ENCODE results near the gene LUC7L. TPM values are rescaled to one million over a fixed set of nuclear protein-coding genes. Genes with fewer than 3 reads are reported as not detected.
A peak's percentile ranks its signal among the peaks of the same experiment; 100 is the strongest.
"Not testable (repeated sequence)": the region's sequence is repeated elsewhere in the genome, so short reads cannot be mapped to it uniquely, and the experiment has no call there.

The LUC7L gene
- polyA plus RNA-seq, 1 donor (not counting 4 experiments of a cell fraction or from before 2014, with no cell fraction given): 31.0 TPM

GRCh38 chr16:173928-174769, 55.1 kb downstream of the LUC7L start:
- H3K9me3 ChIP-seq (ENCODE audit: control insufficient read depth, low read depth, low read length); H2AFZ ChIP-seq (ENCODE audit: control insufficient read depth, low read length); DNase-seq (ENCODE audit: low read depth, low spot score); H3K79me2 ChIP-seq (ENCODE audit: control insufficient read depth, insufficient read depth, low read length); H3K9ac ChIP-seq (ENCODE audit: control insufficient read depth, extremely low read depth, insufficient read depth, low read length); H3K4me1 ChIP-seq (ENCODE audit: control insufficient read depth, extremely low read depth, insufficient read depth, low read length); H3K4me2 ChIP-seq (ENCODE audit: control insufficient read depth, extremely low read depth, insufficient read depth, low read depth, low read length); H3K9me1 ChIP-seq (ENCODE audit: control insufficient read depth, extremely low read depth, insufficient read depth, low read length); H3K36me3 ChIP-seq (ENCODE audit: control insufficient read depth in 2 of 2, extremely low read depth in 1 of 2, insufficient read depth in 2 of 2, low read length in 2 of 2); H4K20me1 ChIP-seq (ENCODE audit: control insufficient read depth, extremely low read depth, insufficient read depth, low read length); H3K4me3 ChIP-seq (ENCODE audit: control insufficient read depth in 2 of 3, extremely low read depth in 1 of 3, insufficient read depth in 2 of 3, low read depth in 1 of 3, low read length in 3 of 3); H3K27ac ChIP-seq (ENCODE audit: control insufficient read depth, insufficient read depth, low read length); dilution Hi-C loops (cut with MboI; ENCODE audit: extremely low pct_ligation_motif_present, low sequenced_read_pairs); FAIRE-seq: not testable (repeated sequence)
- peak; percentile 45 for TF ChIP-seq EZH2 (IDR thresholded peaks at IDR 0.05; ENCODE audit: low read length)
- peaks cover 48% of the 10 kb centered on the region for H3K27me3 ChIP-seq (ENCODE audit: control insufficient read depth, extremely low read depth, insufficient read depth, low read length)

- H3K79me2 ChIP-seq (ENCODE audit: control insufficient read depth, insufficient read depth, low read length); H2AFZ ChIP-seq (ENCODE audit: control insufficient read depth, low read length); H3K4me1 ChIP-seq (ENCODE audit: control insufficient read depth, extremely low read depth, insufficient read depth, low read length); DNase-seq (ENCODE audit: low read depth, low spot score); H4K20me1 ChIP-seq (ENCODE audit: control insufficient read depth, extremely low read depth, insufficient read depth, low read length); H3K4me3 ChIP-seq (ENCODE audit: control insufficient read depth in 2 of 3, extremely low read depth in 1 of 3, insufficient read depth in 2 of 3, low read depth in 1 of 3, low read length in 3 of 3); H3K9me3 ChIP-seq (ENCODE audit: control insufficient read depth, low read depth, low read length); H3K36me3 ChIP-seq (ENCODE audit: control insufficient read depth in 2 of 2, extremely low read depth in 1 of 2, insufficient read depth in 2 of 2, low read length in 2 of 2); H3K27ac ChIP-seq (ENCODE audit: control insufficient read depth, insufficient read depth, low read length); H3K9me1 ChIP-seq (ENCODE audit: control insufficient read depth, extremely low read depth, insufficient read depth, low read length); dilution Hi-C loops (cut with MboI; ENCODE audit: extremely low pct_ligation_motif_present, low sequenced_read_pairs); H3K9ac ChIP-seq (ENCODE audit: control insufficient read depth, extremely low read depth, insufficient read depth, low read length); H3K4me2 ChIP-seq (ENCODE audit: control insufficient read depth, extremely low read depth, insufficient read depth, low read depth, low read length); FAIRE-seq: not testable (repeated sequence)
- peaks cover 49% of the 10 kb centered on the region for H3K27me3 ChIP-seq (ENCODE audit: control insufficient read depth, extremely low read depth, insufficient read depth, low read length)
These were observed 55.9 kb downstream of the LUC7L start for GRCh38 chr16:173211-173854.

DNA sequence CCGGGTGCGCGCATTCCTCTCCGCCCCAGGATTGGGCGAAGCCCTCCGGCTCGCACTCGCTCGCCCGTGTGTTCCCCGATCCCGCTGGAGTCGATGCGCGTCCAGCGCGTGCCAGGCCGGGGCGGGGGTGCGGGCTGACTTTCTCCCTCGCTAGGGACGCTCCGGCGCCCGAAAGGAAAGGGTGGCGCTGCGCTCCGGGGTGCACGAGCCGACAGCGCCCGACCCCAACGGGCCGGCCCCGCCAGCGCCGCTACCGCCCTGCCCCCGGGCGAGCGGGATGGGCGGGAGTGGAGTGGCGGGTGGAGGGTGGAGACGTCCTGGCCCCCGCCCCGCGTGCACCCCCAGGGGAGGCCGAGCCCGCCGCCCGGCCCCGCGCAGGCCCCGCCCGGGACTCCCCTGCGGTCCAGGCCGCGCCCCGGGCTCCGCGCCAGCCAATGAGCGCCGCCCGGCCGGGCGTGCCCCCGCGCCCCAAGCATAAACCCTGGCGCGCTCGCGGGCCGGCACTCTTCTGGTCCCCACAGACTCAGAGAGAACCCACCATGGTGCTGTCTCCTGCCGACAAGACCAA, 56.8 kb downstream of the LUC7L start, which contains the start of gene HBA2:
Gene HBA2, plus strand, starts transcription at position 503 of the 568 bp plus-strand sequence. Its CDS starts 37 bp downstream, at position 540.
- H3K9ac ChIP-seq (ENCODE audit: control insufficient read depth, extremely low read depth, insufficient read depth, low read length); H3K4me3 ChIP-seq (ENCODE audit: control insufficient read depth in 2 of 3, extremely low read depth in 1 of 3, insufficient read depth in 2 of 3, low read depth in 1 of 3, low read length in 3 of 3); H3K9me3 ChIP-seq (ENCODE audit: control insufficient read depth, low read depth, low read length); H3K79me2 ChIP-seq (ENCODE audit: control insufficient read depth, insufficient read depth, low read length); H3K27ac ChIP-seq (ENCODE audit: control insufficient read depth, insufficient read depth, low read length); FAIRE-seq; H3K4me2 ChIP-seq (ENCODE audit: control insufficient read depth, extremely low read depth, insufficient read depth, low read depth, low read length); dilution Hi-C loops (cut with MboI; ENCODE audit: extremely low pct_ligation_motif_present, low sequenced_read_pairs); H3K4me1 ChIP-seq (ENCODE audit: control insufficient read depth, extremely low read depth, insufficient read depth, low read length); H2AFZ ChIP-seq (ENCODE audit: control insufficient read depth, low read length); H3K9me1 ChIP-seq (ENCODE audit: control insufficient read depth, extremely low read depth, insufficient read depth, low read length); H3K36me3 ChIP-seq (ENCODE audit: control insufficient read depth in 2 of 2, extremely low read depth in 1 of 2, insufficient read depth in 2 of 2, low read length in 2 of 2); H4K20me1 ChIP-seq (ENCODE audit: control insufficient read depth, extremely low read depth, insufficient read depth, low read length); DNase-seq (ENCODE audit: low read depth, low spot score): not testable (repeated sequence)
- H3K27me3 ChIP-seq (ENCODE audit: control insufficient read depth, extremely low read depth, insufficient read depth, low read length): peaks cover 49% of the 10 kb centered on the region

Data from keratinocyte (primary cell).